HG02973 (cell line): ENCODE data around the gene MAP4K2.

ENCODE experiments used
- ATAC-seq: cut with Tn5 transposase; IDR thresholded peaks from one replicate; pipeline ENCODE4 v1.9.1; 2021; ENCODE audit warnings: moderate library complexity; ENCODE audit not compliant: unreplicated experiment

Gene MAP4K2

GRCh38 chr11:64769283-64769682 is 33.7 kb downstream of the MAP4K2 start:
- no peak for ATAC-seq

- no peak for ATAC-seq
Measured at GRCh38 chr11:64768300-64768694, 34.7 kb downstream of the MAP4K2 start.

GRCh38 chr11:64767344-64768299 is 35.4 kb downstream of the MAP4K2 start:
- ATAC-seq, result no peak

GRCh38 chr11:64766881-64767280 is 36.1 kb downstream of the MAP4K2 start:
- ATAC-seq, result no peak

GRCh38 chr11:64765851-64766665 is 37.0 kb downstream of the MAP4K2 start:
- no peak for ATAC-seq

- ATAC-seq, result no peak
Measured at GRCh38 chr11:64765291-64765850, 37.6 kb downstream of the MAP4K2 start.

GRCh38 chr11:64764753-64765152 is 38.3 kb downstream of the MAP4K2 start:
- no peak for ATAC-seq

GRCh38 chr11:64764040-64764611 is 38.9 kb downstream of the MAP4K2 start:
- ATAC-seq, result no peak

- no peak for ATAC-seq
Measured at GRCh38 chr11:64763526-64764039, 39.4 kb downstream of the MAP4K2 start.

GRCh38 chr11:64762674-64763525 is 40.1 kb downstream of the MAP4K2 start:
- no peak for ATAC-seq

GRCh38 chr11:64762277-64762673 is 40.7 kb downstream of the MAP4K2 start:
- ATAC-seq, result no peak

GRCh38 chr11:64760759-64761420 is 42.1 kb downstream of the MAP4K2 start:
- ATAC-seq, result no peak

GRCh38 chr11:64759722-64760719 is 43.0 kb downstream of the MAP4K2 start, which contains the start of gene PYGM:
PYGM (minus strand) TSS chr11:64759974; CDS start chr11:64759898, 76 bp downstream.
- ATAC-seq, result no peak

GRCh38 chr11:64759131-64759721 is 43.8 kb downstream of the MAP4K2 start:
- no peak for ATAC-seq

GRCh38 chr11:64758330-64759079 is 44.5 kb downstream of the MAP4K2 start:
- ATAC-seq, result no peak

GRCh38 chr11:64757549-64758329 is 45.3 kb downstream of the MAP4K2 start:
- ATAC-seq, result no peak
